Mesenchymal stem cell (in vitro differentiated cells and primary cell): ENCODE results near the gene GFI1.

ENCODE experiments used
- DNase-seq: peaks from one replicate; pipeline ENCODE4 v3.0.0-alpha.2; 2013
- H2AFZ ChIP-seq: one replicate; pipeline ENCODE4 v1.6.1; 2013; ENCODE audit warnings: low read depth, mild to moderate bottlenecking, control low read depth, inconsistent platforms, low read length, moderate library complexity
- H2AK5ac ChIP-seq: 2 replicates; pipeline ENCODE4 v1.6.1; 2013; ENCODE audit warnings: low read length, moderate library complexity, mild to moderate bottlenecking, inconsistent platforms; ENCODE audit not compliant: severe bottlenecking
- H2BK120ac ChIP-seq: one replicate; pipeline ENCODE4 v1.6.1; 2013; ENCODE audit warnings: low read depth, mild to moderate bottlenecking, inconsistent platforms, low read length, moderate library complexity
- H2BK12ac ChIP-seq, 2 experiments: one replicate each; pipeline ENCODE4 v1.6.1; 2013; ENCODE audit warnings: inconsistent platforms in 2 of 2, low read length in 2 of 2, mild to moderate bottlenecking in 2 of 2, moderate library complexity in 2 of 2, control low read depth in 1 of 2
- H2BK15ac ChIP-seq: one replicate; pipeline ENCODE4 v1.6.1; 2013; ENCODE audit warnings: mild to moderate bottlenecking, low read depth, inconsistent platforms; ENCODE audit not compliant: poor library complexity, severe bottlenecking
- H2BK5ac ChIP-seq: 2 replicates; pipeline ENCODE4 v1.6.1; 2013; ENCODE audit warnings: low read depth, mild to moderate bottlenecking, low read length, control low read depth, inconsistent platforms; ENCODE audit not compliant: poor library complexity, severe bottlenecking
- H3K14ac ChIP-seq, 2 experiments: one replicate each; pipeline ENCODE4 v1.6.1; 2013; ENCODE audit warnings: inconsistent platforms in 2 of 2, low read length in 2 of 2, control low read depth in 1 of 2, mild to moderate bottlenecking in 1 of 2, moderate library complexity in 1 of 2
- H3K18ac ChIP-seq, 2 experiments: one replicate each; pipeline ENCODE4 v1.6.1; 2013; ENCODE audit warnings: inconsistent platforms in 2 of 2, low read length in 2 of 2, control low read depth in 1 of 2, low read depth in 1 of 2, mild to moderate bottlenecking in 1 of 2
- H3K23ac ChIP-seq, 2 experiments: one replicate each; pipeline ENCODE4 v1.6.1; 2013; ENCODE audit warnings: inconsistent platforms in 2 of 2, low read length in 2 of 2, mild to moderate bottlenecking in 2 of 2, moderate library complexity in 2 of 2, control low read depth in 1 of 2
- H3K27ac ChIP-seq: 2 replicates; pipeline ENCODE4 v1.5.1; 2013; ENCODE audit warnings: mild to moderate bottlenecking, moderate library complexity, low read length, control low read depth, inconsistent platforms; ENCODE audit not compliant: poor library complexity, severe bottlenecking
- H3K27me3 ChIP-seq, 2 experiments: 2 replicates each; pipeline versions ENCODE4 v1.6.1 to v1.7.0; 2013; ENCODE audit warnings: low read length in 2 of 2, mild to moderate bottlenecking in 2 of 2, moderate library complexity in 2 of 2, control low read depth in 1 of 2, inconsistent platforms in 1 of 2; ENCODE audit not compliant: control insufficient read depth in 1 of 2, insufficient read depth in 1 of 2
- H3K36me3 ChIP-seq, 2 experiments: 2 replicates each; pipeline versions ENCODE4 v1.6.1 to v1.7.0; 2013; ENCODE audit warnings: low read length in 2 of 2, control low read depth in 1 of 2, inconsistent platforms in 1 of 2, low read depth in 1 of 2, mild to moderate bottlenecking in 1 of 2; ENCODE audit not compliant: insufficient read depth in 2 of 2, control insufficient read depth in 1 of 2
- H3K4ac ChIP-seq, 2 experiments: one replicate each; pipeline ENCODE4 v1.6.1; 2013; ENCODE audit warnings: inconsistent platforms in 2 of 2, low read length in 2 of 2, mild to moderate bottlenecking in 2 of 2, moderate library complexity in 2 of 2, control low read depth in 1 of 2, low read depth in 1 of 2
- H3K4me1 ChIP-seq: 2 replicates; pipeline ENCODE4 v1.6.1; 2013; ENCODE audit warnings: low read depth, low read length, control low read depth; ENCODE audit not compliant: control insufficient read depth, insufficient read depth
- H3K4me2 ChIP-seq: 2 replicates; pipeline ENCODE4 v1.6.1; 2013; ENCODE audit warnings: low read length, mild to moderate bottlenecking, inconsistent platforms; ENCODE audit not compliant: poor library complexity, severe bottlenecking
- H3K4me3 ChIP-seq, 2 experiments: 2 replicates each; pipeline versions ENCODE4 v1.5.1 to v1.7.0; 2013; ENCODE audit warnings: low read length in 2 of 2, mild to moderate bottlenecking in 2 of 2, control low read depth in 1 of 2, low read depth in 1 of 2; ENCODE audit not compliant: insufficient read depth in 1 of 2
- H3K79me1 ChIP-seq: replicated peaks from 2 replicates; pipeline ENCODE4 v1.6.1; 2013; ENCODE audit warnings: mild to moderate bottlenecking, control low read depth, low read length, inconsistent platforms; ENCODE audit not compliant: poor library complexity, severe bottlenecking
- H3K9ac ChIP-seq: 2 replicates; pipeline ENCODE4 v1.7.0; 2013; ENCODE audit warnings: mild to moderate bottlenecking, low read length, moderate library complexity
- H3K9me3 ChIP-seq: 2 replicates; pipeline ENCODE4 v1.7.0; 2013; ENCODE audit warnings: mild to moderate bottlenecking, low read length; ENCODE audit not compliant: control insufficient read depth
- H4K8ac ChIP-seq: one replicate; pipeline ENCODE4 v1.6.1; 2013; ENCODE audit warnings: inconsistent platforms, mild to moderate bottlenecking, low read length, moderate library complexity
- H4K91ac ChIP-seq: one replicate; pipeline ENCODE4 v1.6.1; 2013; ENCODE audit warnings: mild to moderate bottlenecking, low read length, inconsistent platforms
- WGBS: methylation state at CpG from one replicate; pipeline ENCODE4 v1.1.7; 2013; ENCODE audit warnings: mixed read lengths; 5-methylcytosine and 5-hydroxymethylcytosine counted together

Gene GFI1

GRCh38 chr1:92444351-92444750 lies 42.4 kb downstream of the GFI1 start:
- DNase-seq = peak; percentile 52
- Histone ChIP-seq H3K36me3 (no peaks in the 10 kb centered on the region), H4K91ac (no peak overlapping the region), H3K4me1 (no peaks in the 10 kb centered on the region), H3K23ac (no peak overlapping the region), H2BK5ac (no peak overlapping the region), H3K14ac (peak overlapping the region in 1 of 2 experiments; percentile 32), H4K8ac (no peak overlapping the region), H2AK5ac (no peak overlapping the region), H2BK120ac (no peak overlapping the region), H3K18ac (peak overlapping the region in 1 of 2 experiments; percentile 70), H3K27ac (no peak overlapping the region), H3K79me1 (no peaks in the 10 kb centered on the region), H3K9ac (no peak overlapping the region), H3K4me2 (no peak overlapping the region), H2AFZ (peak overlapping the region; percentile 42), H2BK15ac (no peak overlapping the region), H3K4ac (no peak overlapping the region), H3K4me3 (no peak overlapping the region), H3K27me3 (peaks cover 0 to 4% of the 10 kb centered on the region in 2 experiments), H2BK12ac (peak overlapping the region in 1 of 2 experiments; percentile 78), H3K9me3 (no peaks in the 10 kb centered on the region)
- 28% methylated on average over 1 of the region's 1 CpG for WGBS

DNA sequence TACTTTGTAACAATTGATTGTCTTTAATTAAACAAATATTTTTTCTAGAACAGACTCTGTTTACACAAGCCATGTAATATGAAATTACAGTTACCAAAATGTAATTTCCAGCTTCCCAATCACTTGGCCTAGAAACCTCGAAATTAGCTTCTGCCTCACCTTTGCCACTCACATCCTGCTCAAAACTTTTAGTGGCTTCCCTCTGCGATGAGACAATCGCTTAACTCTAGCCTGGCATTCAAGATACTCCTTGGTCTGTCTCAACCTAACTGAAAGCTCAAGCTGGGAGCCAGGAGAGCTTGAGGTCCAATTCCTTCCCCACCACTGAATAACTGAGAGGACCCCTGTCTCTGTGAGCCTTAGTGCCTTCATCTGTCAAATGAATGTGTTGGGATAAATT lies 42.8 kb downstream of the GFI1 start:
- Histone ChIP-seq H3K4me2 (no peak overlapping the region), H3K18ac (peak overlapping the region in 1 of 2 experiments; percentile 70), H2BK120ac (no peak overlapping the region), H3K4me1 (no peaks in the 10 kb centered on the region), H3K79me1 (no peaks in the 10 kb centered on the region), H3K4me3 (no peak overlapping the region), H4K8ac (no peak overlapping the region), H3K27ac (no peak overlapping the region), H3K9ac (no peak overlapping the region), H2BK5ac (no peak overlapping the region), H3K4ac (peak overlapping the region in 1 of 2 experiments; percentile 61), H4K91ac (no peak overlapping the region), H3K23ac (no peak overlapping the region), H2BK12ac (peak overlapping the region in 1 of 2 experiments; percentile 78), H3K14ac (peak overlapping the region in 1 of 2 experiments; percentile 32), H2BK15ac (no peak overlapping the region), H3K27me3 (peaks cover 0 to 4% of the 10 kb centered on the region in 2 experiments), H3K36me3 (no peaks in the 10 kb centered on the region), H2AK5ac (no peak overlapping the region), H2AFZ (peak overlapping the region; percentile 42), H3K9me3 (no peaks in the 10 kb centered on the region)
- WGBS = 90% methylated on average over 3 of the region's 3 CpGs
- no peak for DNase-seq

DNA sequence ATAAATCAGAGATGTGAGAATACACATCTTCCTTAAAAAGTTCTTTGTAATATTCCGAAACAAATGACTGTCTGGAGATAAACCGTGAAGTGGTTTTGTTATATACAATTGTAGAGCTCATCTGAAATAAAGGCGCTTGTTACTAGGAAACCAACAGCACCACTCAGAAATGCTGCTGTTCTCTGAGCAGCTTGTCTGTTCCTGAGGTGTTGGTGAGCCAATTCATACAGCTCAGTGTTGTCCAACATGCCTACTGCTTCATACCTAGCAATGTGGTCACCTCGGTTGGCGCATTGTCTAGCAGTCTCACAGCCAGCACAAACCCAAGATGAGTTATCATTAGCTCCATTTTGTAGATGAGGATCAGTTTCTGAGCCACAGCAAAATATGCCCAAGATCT lies 44.4 kb downstream of the GFI1 start:
- H3K4me2 ChIP-seq = no peak overlapping the region
- no peak overlapping the region for H3K18ac ChIP-seq
- H4K91ac ChIP-seq = no peak overlapping the region

GRCh38 chr1:92441697-92442342 lies 44.9 kb downstream of the GFI1 start:
- no peak overlapping the region for H3K18ac ChIP-seq
- no peak for DNase-seq
- no peaks in the 10 kb centered on the region for H3K79me1 ChIP-seq
- no peak overlapping the region for H3K27ac ChIP-seq
- H2AK5ac ChIP-seq = no peak overlapping the region
- no peaks in the 10 kb centered on the region for H3K4me1 ChIP-seq
- H3K9ac ChIP-seq = no peak overlapping the region
- no peak overlapping the region for H3K4ac ChIP-seq
- peaks cover 0 to 4% of the 10 kb centered on the region in 2 experiments for H3K27me3 ChIP-seq
- H3K9me3 ChIP-seq = no peaks in the 10 kb centered on the region
- H3K4me3 ChIP-seq = peak overlapping the region in 1 of 2 experiments; percentile 29
- H3K4me2 ChIP-seq = no peak overlapping the region
- no peak overlapping the region for H2BK15ac ChIP-seq
- no peak overlapping the region for H3K14ac ChIP-seq
- no peak overlapping the region for H3K23ac ChIP-seq
- H2BK12ac ChIP-seq = no peak overlapping the region
- no peak overlapping the region for H4K91ac ChIP-seq
- H2BK5ac ChIP-seq = no peak overlapping the region
- no peak overlapping the region for H2BK120ac ChIP-seq
- no peak overlapping the region for H2AFZ ChIP-seq
- no peak overlapping the region for H4K8ac ChIP-seq
- 70% methylated on average over 32 of the region's 32 CpGs for WGBS
- no peaks in the 10 kb centered on the region for H3K36me3 ChIP-seq

More for the DNA sequence above, 44.4 kb downstream of the GFI1 start:
- Histone ChIP-seq H2BK120ac (no peak overlapping the region), H3K4me3 (no peak overlapping the region), H3K14ac (no peak overlapping the region), H3K9me3 (no peaks in the 10 kb centered on the region), H2BK12ac (no peak overlapping the region), H2AK5ac (no peak overlapping the region), H4K8ac (no peak overlapping the region), H3K9ac (no peak overlapping the region), H3K4ac (no peak overlapping the region), H3K36me3 (no peaks in the 10 kb centered on the region), H3K79me1 (no peaks in the 10 kb centered on the region), H3K4me1 (no peaks in the 10 kb centered on the region), H2BK5ac (no peak overlapping the region), H2BK15ac (no peak overlapping the region), H2AFZ (no peak overlapping the region), H3K27ac (no peak overlapping the region), H3K27me3 (peaks cover 0 to 4% of the 10 kb centered on the region in 2 experiments), H3K23ac (no peak overlapping the region)
- WGBS = 98% methylated on average over 5 of the region's 5 CpGs
- no peak for DNase-seq
